ACC112 (cell line): ENCODE results near the gene HES4.
"Not testable (repeated sequence)": the region's sequence is repeated elsewhere in the genome, so short reads cannot be mapped to it uniquely, and the experiment has no call there.

ENCODE experiments used
- H2AFZ ChIP-seq: fragments of 200-600 bp; sonication (generic); one replicate; pipeline ENCODE4 v1.6.0; 2017; ENCODE audit warnings: antibody characterized with exemption, low read length; ENCODE audit not compliant: unreplicated experiment
- H3K27ac ChIP-seq: fragments of 200-600 bp; sonication (generic); 2 replicates; pipeline ENCODE4 v1.5.1; 2014; ENCODE audit warnings: low read depth, mild to moderate bottlenecking, antibody characterized with exemption, low read length, moderate library complexity
- H3K27me3 ChIP-seq: fragments of 200-600 bp; sonication (generic); 2 replicates; pipeline ENCODE4 v1.6.1; 2014; ENCODE audit warnings: mild to moderate bottlenecking, antibody characterized with exemption, low read length, moderate library complexity, mixed read lengths; ENCODE audit not compliant: insufficient read depth
- H3K36me3 ChIP-seq: fragments of 200-600 bp; sonication (generic); 2 replicates; pipeline ENCODE4 v1.6.1; 2016; ENCODE audit warnings: mild to moderate bottlenecking, antibody characterized with exemption, low read length, moderate library complexity, mixed read lengths; ENCODE audit not compliant: insufficient read depth
- H3K4me1 ChIP-seq: fragments of 200-600 bp; sonication (generic); one replicate; pipeline ENCODE4 v1.6.1; 2016; ENCODE audit warnings: low read length, mixed read lengths; ENCODE audit not compliant: insufficient read depth, unreplicated experiment, control insufficient read depth
- H3K4me3 ChIP-seq: fragments of 200-600 bp; sonication (generic); 2 replicates; pipeline ENCODE4 v1.5.1; 2014; ENCODE audit warnings: mild to moderate bottlenecking, low read depth, low read length
- H3K79me2 ChIP-seq: fragments of 200-600 bp; sonication (generic); one replicate; pipeline ENCODE4 v1.6.0; 2016; ENCODE audit warnings: low read length; ENCODE audit not compliant: control insufficient read depth, unreplicated experiment, insufficient read depth

Gene HES4

GRCh38 chr1:997713-997992, 2.2 kb downstream of the HES4 start:
- Histone ChIP-seq H3K27me3 (peaks cover 3% of the 10 kb centered on the region; the same call in 1 of the 2 replicates), H3K4me1 (no peaks in the 10 kb centered on the region), H3K27ac (no peak overlapping the region), H2AFZ (no peak overlapping the region), H3K4me3 (no peak overlapping the region; the same call in 1 of the 2 replicates), H3K79me2 (peaks cover 5% of the 10 kb centered on the region), H3K36me3 (no peaks in the 10 kb centered on the region)

- Histone ChIP-seq H3K27ac (no peak overlapping the region), H3K4me3 (no peak overlapping the region), H3K4me1 (no peaks in the 10 kb centered on the region), H2AFZ (no peak overlapping the region), H3K36me3 (no peaks in the 10 kb centered on the region), H3K27me3 (peaks cover 3% of the 10 kb centered on the region; the same call in 1 of the 2 replicates), H3K79me2 (peaks cover 5% of the 10 kb centered on the region)
Observed at GRCh38 chr1:996851-997712, 2.8 kb downstream of the HES4 start.

GRCh38 chr1:995665-996633, 3.9 kb downstream of the HES4 start:
- Histone ChIP-seq H3K79me2 (peaks cover 5% of the 10 kb centered on the region), H3K4me1 (no peaks in the 10 kb centered on the region), H2AFZ (no peak overlapping the region), H3K36me3 (no peaks in the 10 kb centered on the region), H3K27me3 (peaks cover 3% of the 10 kb centered on the region; the same call in 1 of the 2 replicates), H3K4me3 (no peak overlapping the region), H3K27ac (no peak overlapping the region)

GRCh38 chr1:994546-994945, 5.4 kb downstream of the HES4 start:
- not testable (repeated sequence) for H3K79me2 ChIP-seq, H3K36me3 ChIP-seq, H2AFZ ChIP-seq, H3K27ac ChIP-seq, H3K4me1 ChIP-seq, H3K27me3 ChIP-seq, H3K4me3 ChIP-seq

GRCh38 chr1:993379-993995, 6.4 kb downstream of the HES4 start:
- H2AFZ ChIP-seq: no peak overlapping the region
- H3K4me1 ChIP-seq: no peaks in the 10 kb centered on the region
- no peak overlapping the region for H3K27ac ChIP-seq
- no peak overlapping the region for H3K4me3 ChIP-seq
- H3K36me3 ChIP-seq: no peaks in the 10 kb centered on the region
- peaks cover 9% of the 10 kb centered on the region; the same call in 1 of the 2 replicates for H3K27me3 ChIP-seq
- H3K79me2 ChIP-seq: no peaks in the 10 kb centered on the region

GRCh38 chr1:992362-992761, 7.5 kb downstream of the HES4 start:
- no peaks in the 10 kb centered on the region for H3K36me3 ChIP-seq
- no peaks in the 10 kb centered on the region for H3K79me2 ChIP-seq
- H3K27ac ChIP-seq: no peak overlapping the region
- H3K4me1 ChIP-seq: no peaks in the 10 kb centered on the region
- no peak overlapping the region for H2AFZ ChIP-seq
- H3K27me3 ChIP-seq: peaks cover 9% of the 10 kb centered on the region; the same call in 1 of the 2 replicates
- no peak overlapping the region for H3K4me3 ChIP-seq

GRCh38 chr1:991895-992294, 8.0 kb downstream of the HES4 start:
- Histone ChIP-seq H3K79me2 (no peaks in the 10 kb centered on the region), H3K27ac (no peak overlapping the region), H3K27me3 (peaks cover 9% of the 10 kb centered on the region; the same call in 1 of the 2 replicates), H2AFZ (no peak overlapping the region), H3K4me3 (no peak overlapping the region), H3K36me3 (no peaks in the 10 kb centered on the region), H3K4me1 (no peaks in the 10 kb centered on the region)

- not testable (repeated sequence) for H2AFZ ChIP-seq, H3K27me3 ChIP-seq, H3K4me1 ChIP-seq, H3K27ac ChIP-seq, H3K36me3 ChIP-seq, H3K4me3 ChIP-seq, H3K79me2 ChIP-seq
Observed at GRCh38 chr1:991275-991674, 8.6 kb downstream of the HES4 start.

GRCh38 chr1:988061-988460, 11.8 kb downstream of the HES4 start:
- not testable (repeated sequence) for H3K4me1 ChIP-seq, H3K36me3 ChIP-seq, H2AFZ ChIP-seq, H3K27ac ChIP-seq, H3K4me3 ChIP-seq, H3K27me3 ChIP-seq, H3K79me2 ChIP-seq

- no peaks in the 10 kb centered on the region for H3K4me1 ChIP-seq
- H3K4me3 ChIP-seq: no peak overlapping the region
- H3K27me3 ChIP-seq: peaks cover 16% of the 10 kb centered on the region; the same call in 1 of the 2 replicates
- H3K27ac ChIP-seq: no peak overlapping the region
- H2AFZ ChIP-seq: no peak overlapping the region
- no peaks in the 10 kb centered on the region for H3K79me2 ChIP-seq
- no peaks in the 10 kb centered on the region for H3K36me3 ChIP-seq
Observed at GRCh38 chr1:985126-985525, 14.8 kb downstream of the HES4 start.
